Neutrophil (primary cell): ENCODE results near the gene TEC.

Experiments
- H3K27ac ChIP-seq: fragments of 200-600 bp; sonication (generic); 2 replicates; pipeline ENCODE4 v1.5.1; 2016; ENCODE audit warnings: mild to moderate bottlenecking, moderate library complexity
- H3K27me3 ChIP-seq: fragments of 200-600 bp; sonication (generic); 2 replicates; pipeline ENCODE4 v1.6.0; 2016; ENCODE audit warnings: mild to moderate bottlenecking
- H3K36me3 ChIP-seq: fragments of 200-600 bp; sonication (generic); 2 replicates; pipeline ENCODE4 v1.5.1; 2017
- H3K4me1 ChIP-seq, 2 experiments: fragments of 200-600 bp in 1 of 2; sonication (generic) in 1 of 2; 1 replicate in 1 of 2; 2 replicates in 1 of 2; pipeline versions ENCODE4 v1.5.1 to v1.6.1; 2013 to 2016; ENCODE audit warnings: low read depth in 1 of 2, low read length in 1 of 2, mild to moderate bottlenecking in 1 of 2, moderate library complexity in 1 of 2; ENCODE audit not compliant: control insufficient read depth in 1 of 2, insufficient read depth in 1 of 2
- H3K4me3 ChIP-seq, 2 experiments: fragments of 200-600 bp in 1 of 2; sonication (generic) in 1 of 2; 1 replicate in 1 of 2; 2 replicates in 1 of 2; pipeline ENCODE4 v1.5.1; 2013 to 2016; ENCODE audit warnings: low read depth in 1 of 2, low read length in 1 of 2, mild to moderate bottlenecking in 1 of 2, moderate library complexity in 1 of 2
- H3K9me3 ChIP-seq: fragments of 200-600 bp; sonication (generic); 2 replicates; pipeline ENCODE4 v1.5.1; 2016
- CTCF ChIP-seq: fragments of 200-600 bp; sonication (generic); IDR thresholded peaks from 2 replicates; pipeline ENCODE4 v1.5.1; 2016; ENCODE audit warnings: antibody characterized with exemption

TEC gene

GRCh38 chr4:48262926-48263325 lies 6.7 kb downstream of the TEC start:
- H3K9me3 ChIP-seq: no peaks in the 10 kb centered on the region
- no peak for TF ChIP-seq CTCF
- no peaks in the 10 kb centered on the region for H3K36me3 ChIP-seq
- peak overlapping the region; percentile 55 for H3K27ac ChIP-seq
- peaks cover 20 to 21% of the 10 kb centered on the region in 2 experiments for H3K4me1 ChIP-seq
- H3K27me3 ChIP-seq: no peaks in the 10 kb centered on the region
- H3K4me3 ChIP-seq: no peak overlapping the region

GRCh38 chr4:48262484-48262883 lies 7.2 kb downstream of the TEC start:
- Histone ChIP-seq H3K4me3 (no peak overlapping the region), H3K4me1 (peaks cover 16% of the 10 kb centered on the region in 2 experiments), H3K27ac (peak overlapping the region; percentile 55), H3K9me3 (no peaks in the 10 kb centered on the region), H3K27me3 (no peaks in the 10 kb centered on the region), H3K36me3 (no peaks in the 10 kb centered on the region)
- no peak for TF ChIP-seq CTCF

GRCh38 chr4:48261281-48261680 lies 8.4 kb downstream of the TEC start:
- no peak for TF ChIP-seq CTCF
- Histone ChIP-seq H3K4me3 (no peak overlapping the region), H3K9me3 (no peaks in the 10 kb centered on the region), H3K27ac (no peak overlapping the region), H3K36me3 (no peaks in the 10 kb centered on the region), H3K4me1 (peaks cover 15% of the 10 kb centered on the region in 2 experiments), H3K27me3 (no peaks in the 10 kb centered on the region)

GRCh38 chr4:48259748-48260147 lies 9.9 kb downstream of the TEC start:
- no peaks in the 10 kb centered on the region for H3K9me3 ChIP-seq
- H3K27me3 ChIP-seq: no peaks in the 10 kb centered on the region
- H3K27ac ChIP-seq: no peak overlapping the region
- peaks cover 9 to 15% of the 10 kb centered on the region in 2 experiments for H3K4me1 ChIP-seq
- no peaks in the 10 kb centered on the region for H3K36me3 ChIP-seq
- no peak for TF ChIP-seq CTCF
- no peak overlapping the region for H3K4me3 ChIP-seq

- Histone ChIP-seq H3K36me3 (no peaks in the 10 kb centered on the region), H3K27ac (no peak overlapping the region), H3K9me3 (no peaks in the 10 kb centered on the region), H3K27me3 (no peaks in the 10 kb centered on the region), H3K4me3 (no peak overlapping the region), H3K4me1 (peaks cover 9 to 15% of the 10 kb centered on the region in 2 experiments)
- no peak for TF ChIP-seq CTCF
These were observed 10.7 kb downstream of the TEC start for GRCh38 chr4:48258845-48259397.

GRCh38 chr4:48255959-48256342 lies 13.7 kb downstream of the TEC start:
- H3K4me3 ChIP-seq: no peak overlapping the region
- H3K9me3 ChIP-seq: no peaks in the 10 kb centered on the region
- no peak overlapping the region for H3K27ac ChIP-seq
- no peak for TF ChIP-seq CTCF
- H3K27me3 ChIP-seq: no peaks in the 10 kb centered on the region
- peaks cover 5 to 6% of the 10 kb centered on the region in 2 experiments for H3K4me1 ChIP-seq
- no peaks in the 10 kb centered on the region for H3K36me3 ChIP-seq
